ENCODE measurements around the gene TELO2.
"Not testable (repeated sequence)": the region's sequence is repeated elsewhere in the genome, so short reads cannot be mapped to it uniquely, and the experiment has no call there.

The TELO2 gene

DNA sequence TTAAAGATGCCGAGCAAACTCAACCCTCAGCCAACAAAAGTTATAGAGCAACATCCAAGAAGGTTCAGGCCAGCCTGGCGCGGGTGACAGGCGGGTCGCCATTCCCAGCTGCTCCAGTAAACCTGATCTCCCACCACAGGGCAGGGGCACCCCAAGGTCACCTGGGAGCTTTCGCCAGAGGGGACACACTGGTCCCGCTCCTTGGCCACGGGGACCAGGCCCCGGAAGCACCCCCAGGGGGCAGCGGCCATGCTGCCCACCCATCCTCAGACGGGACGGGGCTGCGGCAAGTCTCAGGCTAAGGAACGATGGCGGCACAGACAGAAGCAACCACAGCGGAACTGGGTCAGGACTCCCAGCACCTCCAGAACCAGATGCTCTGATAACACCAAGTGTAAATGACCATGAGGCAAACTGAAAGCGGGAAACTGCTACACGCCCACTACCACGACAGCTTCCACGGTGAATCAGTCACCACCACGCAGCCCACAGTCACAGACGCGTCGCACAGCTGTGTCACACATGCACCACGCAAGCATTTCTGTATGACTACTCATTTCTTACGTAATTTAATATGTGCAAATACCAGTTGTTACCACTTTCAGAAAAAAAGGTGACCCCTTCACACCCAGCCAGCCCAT, 34.7 kb upstream of the TELO2 start:
- DNase-seq: no peak

DNA sequence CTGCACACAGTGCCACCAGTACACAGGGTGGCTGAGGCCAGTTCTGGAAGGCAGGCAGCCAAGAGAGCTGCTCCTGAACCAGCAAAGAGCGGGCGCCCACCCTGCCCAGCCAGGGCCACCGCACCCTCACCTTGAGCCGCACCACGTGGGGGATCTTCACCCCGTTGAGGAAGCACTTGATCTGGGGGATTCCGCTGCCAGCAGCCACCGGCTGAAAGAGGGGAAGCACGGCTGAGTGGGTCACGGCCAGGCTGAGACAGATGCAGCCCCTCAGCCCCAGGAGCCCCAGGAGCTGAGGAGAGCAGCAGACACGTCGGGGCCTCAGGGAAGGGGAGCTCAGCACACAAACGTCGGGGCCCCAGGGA, 34.2 kb upstream of the TELO2 start:
- DNase-seq: no peak

DNA sequence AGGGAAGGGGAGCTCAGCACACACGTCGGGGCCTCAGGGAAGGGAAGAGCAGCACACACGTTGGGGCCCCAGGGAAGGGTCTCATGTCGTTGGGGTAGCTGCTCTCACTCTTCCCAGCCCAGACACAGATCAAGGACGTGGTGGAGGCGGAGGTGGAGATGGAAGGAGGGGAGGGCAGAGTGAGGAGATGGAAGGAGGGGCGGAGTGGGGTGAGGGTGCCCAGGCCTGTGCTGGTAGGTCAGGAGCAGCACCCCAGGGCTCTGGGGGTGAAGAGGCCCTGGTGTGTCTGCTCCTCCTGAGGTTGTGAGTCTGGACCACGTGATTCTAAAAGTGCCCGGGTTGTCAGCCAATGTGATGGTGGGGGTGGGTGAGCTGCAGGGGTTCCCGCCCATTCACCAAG, 33.2 kb upstream of the TELO2 start:
- no peak for DNase-seq

DNA sequence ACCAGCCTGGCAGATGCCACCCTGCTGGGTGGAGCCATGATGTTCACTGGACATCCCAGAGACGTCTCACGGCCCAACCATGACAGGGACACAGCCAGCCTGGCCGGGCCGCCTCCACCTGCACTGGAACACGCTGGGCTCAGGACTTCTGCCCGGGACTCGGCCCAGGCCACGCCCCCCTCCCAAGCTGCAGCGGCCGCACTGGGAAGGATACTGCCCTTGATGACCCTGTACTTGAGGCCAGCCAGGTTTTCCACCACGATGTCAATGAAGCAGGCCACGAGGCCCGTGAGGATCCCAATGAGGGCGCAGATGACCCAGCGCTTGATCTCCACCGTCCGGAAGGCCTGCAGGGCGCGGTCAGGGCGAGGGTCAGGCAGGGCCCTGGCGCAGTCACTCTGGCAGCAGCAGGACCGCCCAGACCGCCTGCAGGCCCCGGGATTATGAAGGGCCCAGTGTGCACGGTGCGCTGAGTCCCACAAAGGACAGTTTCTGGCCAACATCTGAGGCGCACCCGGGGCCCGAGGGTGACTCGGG, 32.5 kb upstream of the TELO2 start:
- no peak for DNase-seq

DNA sequence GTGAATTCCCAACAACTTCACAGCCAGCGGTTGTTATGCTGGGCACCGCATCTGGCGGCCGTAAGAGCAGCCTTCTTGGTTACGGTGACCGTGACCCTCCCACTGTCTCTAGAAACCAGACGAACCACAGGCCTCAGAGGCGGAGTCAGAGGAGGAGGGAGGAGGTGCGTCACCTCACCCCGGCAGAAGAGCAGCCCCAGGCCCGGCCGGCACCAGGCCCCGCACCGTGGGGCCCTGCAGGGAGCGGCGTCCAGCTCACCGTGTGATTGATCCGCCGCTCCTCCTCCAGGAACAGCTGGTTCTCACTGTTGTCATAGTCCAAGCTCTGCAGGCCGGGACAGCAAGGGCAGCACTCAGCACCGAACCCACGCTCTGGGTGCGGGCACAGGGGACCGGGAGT, 32.0 kb upstream of the TELO2 start:
- no peak for DNase-seq

DNA sequence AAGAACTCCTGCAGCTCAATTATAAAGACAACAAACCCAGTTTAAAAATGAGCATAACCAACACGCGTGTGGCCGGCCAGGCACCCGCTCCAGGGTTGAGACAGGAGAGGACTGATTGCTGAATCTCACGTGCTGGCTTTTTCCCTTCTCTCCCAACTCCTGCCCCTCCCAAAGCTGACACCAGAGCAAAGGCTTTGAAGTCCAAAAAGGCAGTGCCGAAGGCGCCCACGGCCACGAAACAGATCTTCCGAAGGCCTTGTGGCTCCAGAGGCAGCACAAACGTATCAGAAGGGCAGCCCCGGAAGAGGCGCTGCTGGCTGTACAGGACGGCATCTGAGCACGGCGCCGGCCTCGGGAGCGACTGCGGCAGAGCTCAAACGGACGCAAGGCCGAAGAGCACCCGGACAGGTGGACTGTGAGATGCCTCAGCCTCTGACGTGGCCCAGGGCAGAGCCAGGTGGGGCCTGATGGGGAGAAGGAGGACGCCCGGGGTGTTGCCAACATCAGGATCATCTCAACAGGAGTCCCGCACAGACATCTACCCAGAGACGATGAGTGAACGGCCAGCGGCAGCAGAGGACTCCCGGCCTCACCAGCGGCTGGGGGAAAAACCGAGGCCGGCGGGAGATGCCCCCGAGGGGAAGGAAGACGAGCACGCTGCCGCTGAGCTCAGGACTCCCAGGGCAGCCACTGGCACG, 28.8 kb upstream of the TELO2 start:
- no peak for DNase-seq

DNA sequence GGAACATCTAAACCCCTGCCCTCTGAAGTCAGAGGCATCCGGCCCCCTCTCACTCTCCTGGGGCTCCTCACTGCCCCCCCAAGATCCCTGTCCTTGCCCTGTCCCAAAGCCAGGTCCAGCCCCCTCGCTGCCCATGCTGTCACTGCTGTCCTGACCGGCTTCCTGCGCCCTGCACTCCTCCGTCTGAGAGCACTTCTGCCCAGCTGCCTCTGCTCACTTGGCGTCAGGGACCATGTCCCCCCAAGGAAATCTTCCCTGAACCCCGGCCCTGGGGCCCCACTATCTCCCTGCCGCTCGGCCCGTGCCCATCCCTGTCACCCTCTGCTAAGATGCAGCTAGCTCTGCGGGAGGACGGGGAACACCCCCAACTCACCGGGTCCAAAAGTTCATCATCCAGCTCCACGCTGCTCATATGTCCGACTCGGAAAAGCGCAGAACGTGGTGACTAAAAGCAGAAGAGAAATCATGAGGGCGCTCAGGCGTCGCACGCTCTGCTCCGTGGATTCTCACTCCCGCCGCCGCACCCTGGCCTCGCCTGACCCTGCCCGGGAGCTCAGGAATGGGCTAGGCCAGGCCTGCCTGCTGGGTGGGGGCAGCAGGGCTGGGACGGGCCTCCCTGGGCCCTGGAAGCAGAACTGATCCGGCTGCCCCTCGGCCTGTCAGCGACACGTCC, 28.1 kb upstream of the TELO2 start:
- DNase-seq: no peak

DNA sequence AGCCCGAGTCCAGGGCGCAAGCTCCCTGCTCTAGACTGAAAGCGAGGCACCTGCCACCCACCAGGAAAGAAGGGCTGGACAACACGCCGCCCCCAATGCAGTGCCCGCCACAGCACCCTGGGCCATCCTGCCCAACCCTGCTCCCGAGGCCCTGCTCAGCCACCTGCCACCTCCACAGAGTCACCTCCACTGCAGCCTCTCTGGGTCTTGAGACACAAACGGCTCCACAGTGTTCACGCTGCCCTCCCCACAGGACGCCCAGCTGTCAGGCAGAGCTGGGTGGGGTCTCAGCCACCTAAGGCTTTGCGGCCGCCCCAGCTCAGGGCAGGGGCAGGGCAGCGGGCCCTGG, 27.6 kb upstream of the TELO2 start:
- DNase-seq: no peak

DNA sequence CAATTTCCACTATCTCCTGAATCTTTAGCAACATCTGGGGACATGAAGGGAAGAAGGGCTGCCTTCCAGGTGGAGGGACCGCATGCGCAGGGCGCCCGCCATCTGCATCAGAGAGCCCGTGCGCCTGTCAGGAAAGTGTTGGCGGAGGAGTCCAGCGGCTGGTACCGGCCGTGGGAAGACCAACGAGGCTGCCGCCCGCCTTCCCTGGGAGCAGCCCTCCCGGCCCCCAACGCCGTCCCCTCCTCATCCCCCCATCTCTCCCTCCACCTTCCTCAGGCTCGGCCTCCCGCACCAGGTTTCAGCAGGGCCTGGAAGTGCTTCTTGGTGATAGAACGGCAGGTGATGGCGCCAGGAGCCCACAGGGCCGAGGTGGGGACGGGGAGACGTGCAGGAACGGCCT, 27.1 kb upstream of the TELO2 start:
- DNase-seq: no peak

DNA sequence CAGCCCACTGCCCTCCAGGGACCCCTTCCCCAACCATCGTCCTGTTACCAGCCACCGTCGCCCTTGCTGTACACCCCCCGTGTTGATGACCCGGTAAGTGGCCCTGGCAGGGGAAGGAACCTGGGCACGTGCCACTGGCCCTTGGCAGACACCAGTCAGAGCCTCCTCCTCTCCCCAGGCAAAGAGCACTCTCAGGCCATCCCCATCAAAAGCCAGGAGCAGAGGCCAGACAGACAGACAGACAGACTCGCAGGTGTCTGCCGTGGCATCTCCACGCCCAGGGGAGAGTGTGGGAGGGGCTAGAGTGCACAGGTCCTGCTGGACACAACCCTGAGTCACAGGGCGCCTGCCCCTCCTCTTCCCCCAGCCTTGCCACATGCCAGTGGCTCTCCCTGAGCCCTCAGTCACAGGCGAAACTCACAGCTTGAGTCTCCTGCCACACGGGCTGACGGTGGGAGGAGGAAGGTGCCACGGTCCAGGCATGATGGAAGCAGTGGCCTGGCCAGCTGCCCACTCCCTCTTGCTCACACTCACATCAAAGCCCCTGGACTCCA, 26.1 kb upstream of the TELO2 start:
- DNase-seq: no peak

DNA sequence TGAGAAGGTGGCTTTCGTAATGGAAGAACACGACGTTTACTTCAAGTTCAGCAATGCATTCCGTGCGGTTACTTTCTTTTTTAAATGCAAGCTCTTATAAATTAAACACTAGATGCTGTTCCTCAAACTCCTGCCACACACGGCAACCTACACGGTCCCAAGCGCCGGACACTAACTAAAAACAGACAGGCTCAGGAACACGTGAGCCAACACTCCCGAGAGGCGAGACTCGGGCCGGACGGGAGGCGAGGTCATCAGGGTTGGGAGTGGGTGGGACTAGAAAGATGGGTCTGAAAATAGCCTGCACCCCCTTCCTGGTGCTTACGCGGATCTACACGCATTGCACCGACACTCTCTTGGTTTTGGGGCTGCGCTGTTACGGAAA, 24.7 kb upstream of the TELO2 start:
- no peak for DNase-seq

DNA sequence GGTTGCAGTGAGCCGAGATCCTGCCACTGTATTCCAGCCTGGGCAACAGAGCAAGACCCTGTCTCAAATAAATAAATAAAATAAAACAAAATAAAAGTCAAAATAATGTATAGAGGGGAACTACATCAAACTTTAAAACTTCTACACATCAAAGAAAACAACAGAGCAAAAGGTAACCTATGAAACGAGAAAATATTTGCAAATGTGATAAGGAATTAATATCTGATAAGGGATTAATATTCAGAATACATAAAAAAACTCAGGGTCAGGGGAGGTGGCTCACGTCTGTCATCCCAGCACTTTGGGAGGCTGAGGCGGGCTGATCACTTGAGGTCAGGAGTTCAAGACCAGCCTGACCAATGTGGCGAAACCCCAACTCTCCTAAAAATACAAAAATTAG, 24.0 kb upstream of the TELO2 start:
- not testable (repeated sequence) for DNase-seq

DNA sequence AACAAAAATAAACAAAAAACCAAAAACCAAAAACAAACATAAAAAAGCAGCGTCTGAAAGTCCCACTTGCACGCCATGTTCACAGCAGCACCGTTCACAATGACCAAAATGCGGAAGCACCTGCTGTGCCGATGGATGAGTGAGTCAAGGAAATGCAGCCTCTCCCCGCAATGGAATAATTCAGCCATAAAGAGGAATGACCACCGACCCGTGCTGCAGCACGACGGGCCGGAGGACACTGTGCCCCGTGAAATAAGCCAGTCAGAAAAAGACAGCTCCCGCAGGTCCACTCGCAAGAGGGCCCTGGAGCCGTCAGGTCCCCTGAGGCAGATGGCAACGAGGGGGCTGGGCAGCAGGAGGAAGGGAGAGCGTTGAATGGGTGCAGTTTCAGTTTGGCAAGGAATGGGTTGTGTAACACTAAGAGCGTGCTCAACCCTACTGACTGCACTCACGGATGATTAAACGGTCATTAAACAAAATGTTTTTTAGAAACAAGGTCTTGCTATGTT, 23.4 kb upstream of the TELO2 start:
- DNase-seq: no peak

DNA sequence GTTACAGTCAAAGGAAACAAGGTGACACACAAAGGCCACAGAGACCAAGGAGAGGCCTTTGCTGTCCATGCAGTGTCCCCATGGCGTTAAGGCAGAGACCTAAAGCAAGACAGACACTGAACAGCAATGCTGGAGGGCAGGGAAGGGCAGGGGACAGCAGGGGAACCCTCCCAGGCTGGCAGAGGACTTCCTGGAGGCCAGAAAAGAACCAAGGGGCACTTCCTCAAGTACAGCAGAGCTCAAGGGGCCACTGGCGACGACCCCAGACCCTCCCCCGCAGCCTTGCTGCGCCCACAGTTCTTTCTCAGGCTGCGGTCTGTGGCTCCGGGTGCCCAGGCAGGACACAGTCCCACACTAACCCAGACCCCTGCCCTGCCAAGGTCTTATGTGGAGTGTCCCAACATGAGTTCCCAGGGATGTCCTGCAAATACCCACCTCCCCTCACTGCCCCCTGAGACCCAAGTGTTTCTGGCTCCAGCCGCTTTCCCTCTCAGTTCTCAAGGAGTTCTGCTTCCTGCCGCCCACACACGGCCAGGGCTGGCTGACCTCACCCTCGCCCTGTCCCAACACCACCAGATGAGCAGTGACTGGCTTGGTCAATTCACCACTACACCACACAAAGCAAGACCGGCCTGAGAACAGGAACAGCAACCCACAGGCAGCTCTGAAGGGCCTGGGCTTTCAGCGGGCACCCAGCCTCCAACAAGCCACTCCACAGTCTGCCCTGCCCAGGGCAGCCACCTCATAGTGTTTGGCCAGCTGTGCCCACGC, 22.5 kb upstream of the TELO2 start:
- DNase-seq: no peak

DNA sequence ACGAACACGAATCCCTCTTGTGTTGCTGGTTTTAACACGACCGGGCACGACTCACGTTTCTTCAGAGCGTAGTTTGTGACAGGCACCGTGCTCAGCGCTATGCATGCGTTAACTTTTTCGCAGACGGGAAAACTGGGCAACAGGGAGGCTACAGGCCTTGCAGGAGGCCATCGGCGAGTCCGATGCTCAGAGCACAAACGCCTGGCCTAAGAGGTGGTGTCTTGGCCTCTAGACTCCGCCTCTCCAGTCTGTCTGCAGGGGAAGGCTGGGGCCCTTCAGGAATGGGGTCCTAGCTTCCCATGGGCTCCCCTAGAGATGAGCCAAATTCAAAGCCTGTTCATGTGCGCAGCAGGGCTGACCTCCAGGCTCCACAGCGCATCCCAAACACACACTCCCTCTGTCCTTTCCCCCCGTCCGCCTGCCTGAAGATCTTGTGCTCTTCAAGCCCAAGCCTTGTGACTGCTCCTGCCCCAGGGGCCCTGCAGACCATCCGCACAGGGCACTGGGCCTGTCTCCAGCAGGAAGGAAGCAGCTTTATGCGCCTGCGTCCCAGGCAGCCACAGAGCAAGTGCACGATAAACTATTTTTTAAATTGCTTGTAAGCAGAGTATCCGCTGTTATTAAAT, 21.5 kb upstream of the TELO2 start:
- no peak for DNase-seq

DNA sequence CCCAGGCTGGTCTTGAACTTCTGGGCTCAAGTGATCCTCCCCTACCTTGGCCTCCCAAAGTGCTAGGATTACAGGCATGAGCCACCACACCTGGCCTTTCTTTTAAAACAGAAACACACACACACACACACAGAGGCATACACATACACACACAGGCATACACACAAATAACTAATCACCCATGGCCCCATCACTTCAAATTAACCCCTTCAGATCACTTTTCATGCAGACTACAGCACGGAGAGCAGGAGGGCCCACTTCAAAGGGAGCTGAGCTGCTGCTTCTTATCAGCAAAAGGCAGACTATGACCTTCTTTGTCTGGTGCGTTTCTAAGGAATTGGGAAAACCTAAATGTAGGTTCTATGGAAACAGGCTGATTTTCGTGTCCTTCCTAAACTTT, 20.2 kb upstream of the TELO2 start:
- DNase-seq: no peak

DNA sequence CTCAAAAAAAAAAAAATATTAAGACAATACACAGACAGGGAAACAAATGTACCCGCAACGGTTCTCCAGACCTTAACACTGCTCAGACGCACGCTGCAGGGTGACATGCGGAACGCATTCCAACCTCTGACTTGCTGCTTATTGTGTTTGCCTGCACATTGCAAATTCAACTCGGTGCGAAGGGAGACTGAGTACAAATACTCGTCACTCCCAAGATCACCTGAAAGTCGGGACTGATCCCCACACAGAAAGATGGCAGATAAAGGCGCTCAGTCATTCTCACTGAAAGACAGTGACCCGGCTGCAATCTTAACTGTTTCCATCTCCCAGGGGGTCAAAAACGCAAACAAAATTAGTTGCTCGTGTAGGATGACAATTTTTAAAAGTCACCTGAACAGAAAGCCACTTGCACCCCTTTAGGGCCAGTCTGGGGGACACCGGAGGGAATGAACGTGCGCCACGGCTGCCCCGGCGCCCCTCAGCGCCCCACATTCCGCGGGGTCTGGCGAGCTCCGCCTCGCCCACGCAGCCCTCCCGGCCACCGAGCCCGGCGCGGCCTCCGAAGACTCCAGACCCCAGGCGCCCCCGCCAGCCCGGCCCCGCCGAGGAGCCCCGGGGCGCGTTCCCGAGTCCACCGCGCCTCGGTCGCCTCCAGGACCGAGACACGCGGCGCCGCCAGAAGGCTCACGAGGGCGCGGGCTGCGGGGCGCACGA, 18.9 kb upstream of the TELO2 start:
- peak in 1 of 6 experiments; percentile 19 for DNase-seq

DNA sequence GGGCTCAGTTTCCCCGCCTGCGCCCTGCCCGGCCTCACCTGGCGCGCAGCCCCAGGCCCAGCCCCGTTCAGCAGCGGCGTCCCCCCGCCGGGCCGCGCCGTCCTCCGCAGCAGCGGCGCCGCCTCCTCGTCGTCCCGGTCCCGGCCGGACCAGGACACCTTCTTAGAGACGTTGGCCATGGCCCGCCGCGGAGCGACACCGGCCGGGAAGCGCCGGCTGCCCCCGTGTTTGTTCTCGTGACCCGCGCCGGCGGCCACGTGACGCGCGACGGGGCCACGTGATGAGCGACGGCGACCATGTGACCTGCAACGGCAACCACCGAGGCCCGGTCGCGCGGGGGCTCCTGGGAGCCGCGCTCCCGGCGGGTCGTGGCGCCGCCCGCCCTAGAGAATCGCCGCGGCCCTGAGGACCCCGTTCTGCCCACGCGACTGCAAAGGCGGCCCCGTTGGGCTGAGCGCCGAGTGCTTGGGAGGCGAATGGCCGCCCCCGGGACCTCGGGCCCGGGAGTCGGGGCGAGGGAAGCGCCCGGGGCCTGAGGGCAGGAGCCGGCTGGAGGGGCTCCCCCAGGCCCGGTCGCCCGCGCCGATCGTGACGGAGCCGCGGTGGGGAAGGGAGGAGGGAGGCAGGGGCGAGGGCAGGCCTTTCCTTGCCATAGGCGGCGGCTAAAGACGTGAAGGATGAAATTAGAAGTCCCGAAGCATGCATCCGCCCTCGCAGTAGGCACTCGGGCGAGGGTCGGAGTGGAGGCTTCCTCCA, 18.2 kb upstream of the TELO2 start, which contains the start of gene CLCN7:
Gene CLCN7, minus strand, starts transcription at position 233 of the 756 bp plus-strand sequence. Its CDS starts 54 bp downstream, at position 179.
- peak; percentile 74 to 86 (median 82) for DNase-seq

DNA sequence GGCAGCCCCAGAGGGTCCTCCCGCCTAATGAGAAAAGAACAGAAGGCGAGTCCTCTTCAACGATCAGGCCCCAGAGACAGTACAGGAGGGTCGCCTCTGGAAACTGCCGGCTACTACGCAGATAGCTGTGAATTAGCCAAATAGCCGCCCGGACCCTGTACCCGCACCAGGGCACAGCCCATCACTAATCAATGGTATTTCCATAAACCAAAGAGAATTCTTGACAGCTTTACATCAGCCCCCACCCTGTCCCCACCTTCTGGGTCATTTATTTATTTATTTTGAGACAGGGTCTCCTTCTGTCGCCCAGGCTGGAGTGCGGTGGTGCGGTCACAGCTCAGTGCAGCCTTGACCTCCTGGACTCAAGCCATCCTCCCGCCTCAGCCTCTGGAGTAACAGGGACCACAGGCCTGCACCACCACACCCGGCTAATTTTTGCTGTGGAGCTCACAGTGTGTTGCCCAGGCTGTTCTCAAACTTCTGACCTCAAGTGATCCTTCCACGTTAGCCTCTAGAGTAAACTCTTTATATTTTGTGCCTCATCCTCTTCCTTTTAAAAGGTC, 17.5 kb upstream of the TELO2 start:
- no peak for DNase-seq

DNA sequence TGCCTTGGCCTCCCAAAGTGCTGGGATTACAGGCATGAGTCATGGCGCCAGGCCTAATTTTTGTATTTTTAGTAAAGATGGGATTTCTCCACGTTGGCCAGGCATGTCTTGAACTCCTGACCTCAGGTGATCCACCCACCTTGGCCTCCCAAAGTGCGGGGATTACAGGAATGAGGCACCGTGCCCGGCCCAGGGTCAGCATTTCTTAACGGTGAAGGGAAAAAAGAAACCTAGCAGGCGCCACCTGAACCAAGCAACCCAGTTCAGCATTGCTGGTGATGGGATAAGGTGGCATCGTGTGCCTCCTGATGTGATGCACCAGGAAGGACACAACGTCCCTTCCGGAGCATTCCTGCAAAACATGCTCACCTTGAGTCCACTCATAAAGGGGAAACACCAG, 16.1 kb upstream of the TELO2 start:
- DNase-seq: no peak

DNA sequence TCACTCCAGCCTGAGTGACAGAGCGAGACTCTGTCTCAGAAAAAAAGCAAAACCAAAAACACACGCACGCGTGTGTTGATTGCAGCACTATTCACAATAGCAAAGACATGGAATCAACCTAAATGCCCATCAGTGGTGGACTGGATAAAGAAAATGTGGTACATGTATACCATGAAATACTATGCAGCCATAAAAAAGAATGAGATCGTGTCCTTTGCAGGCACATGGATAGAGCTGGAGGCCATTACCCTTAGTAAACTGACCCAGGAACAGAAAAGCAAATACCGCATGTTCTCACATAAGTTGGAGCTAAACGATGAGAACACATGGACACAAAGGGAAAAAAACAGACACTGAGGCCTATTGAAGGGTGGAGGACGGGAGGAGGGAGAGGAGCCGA, 14.2 kb upstream of the TELO2 start:
- not testable (repeated sequence) for DNase-seq

Data from stimulated activated naive CD4-positive, alpha-beta T cell (primary cell).